WTC11 (cell line): Measurements from ENCODE around the gene STRAP.

Source experiments
- CTCF ChIP-seq: fragments of 200-600 bp; IDR thresholded peaks from 2 replicates; pipeline ENCODE4 v1.8.0; 2022; ENCODE audit warnings: antibody characterized with exemption
- E2F1 ChIP-seq: sonication (generic); formaldehyde crosslinking; IDR thresholded peaks from 2 replicates; pipeline ENCODE4 v1.8.0; 2022; ENCODE audit warnings: mild to moderate bottlenecking, missing genetic modification reagents
- ESRRA ChIP-seq: sonication (generic); formaldehyde crosslinking; IDR thresholded peaks from 2 replicates; pipeline ENCODE4 v1.8.1; 2022; ENCODE audit warnings: mild to moderate bottlenecking, missing genetic modification reagents, borderline replicate concordance
- ETV6 ChIP-seq: sonication (generic); formaldehyde crosslinking; IDR thresholded peaks from 2 replicates; pipeline ENCODE4 v1.8.1; 2022; ENCODE audit warnings: mild to moderate bottlenecking, missing genetic modification reagents
- GABPB1 ChIP-seq: sonication (generic); formaldehyde crosslinking; IDR thresholded peaks from 2 replicates; pipeline ENCODE4 v1.8.1; 2023; ENCODE audit warnings: mild to moderate bottlenecking, missing genetic modification reagents
- RELA ChIP-seq: sonication (generic); formaldehyde crosslinking; IDR thresholded peaks from 2 replicates; pipeline ENCODE4 v1.8.1; 2022; ENCODE audit warnings: missing genetic modification reagents, mild to moderate bottlenecking, borderline replicate concordance
- ZNF263 ChIP-seq: sonication (generic); formaldehyde crosslinking; IDR thresholded peaks from 2 replicates; pipeline ENCODE4 v1.8.1; 2022; ENCODE audit warnings: low read depth, mild to moderate bottlenecking, moderate library complexity, missing genetic modification reagents
- TF ChIP-seq, protein P1 (sequence below): sonication (generic); formaldehyde crosslinking; IDR thresholded peaks from 2 replicates; pipeline ENCODE4 v1.8.1; 2023; ENCODE audit warnings: mild to moderate bottlenecking, missing genetic modification reagents, moderate library complexity

- TF ChIP-seq, protein P1, sequence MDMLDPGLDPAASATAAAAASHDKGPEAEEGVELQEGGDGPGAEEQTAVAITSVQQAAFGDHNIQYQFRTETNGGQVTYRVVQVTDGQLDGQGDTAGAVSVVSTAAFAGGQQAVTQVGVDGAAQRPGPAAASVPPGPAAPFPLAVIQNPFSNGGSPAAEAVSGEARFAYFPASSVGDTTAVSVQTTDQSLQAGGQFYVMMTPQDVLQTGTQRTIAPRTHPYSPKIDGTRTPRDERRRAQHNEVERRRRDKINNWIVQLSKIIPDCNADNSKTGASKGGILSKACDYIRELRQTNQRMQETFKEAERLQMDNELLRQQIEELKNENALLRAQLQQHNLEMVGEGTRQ: no peak
- TF ChIP-seq ESRRA (CRISPR knock-in tag) (no peak), ZNF263 (no peak), RELA (CRISPR knock-in tag) (no peak), CTCF (no peak), E2F1 (no peak), GABPB1 (CRISPR knock-in tag) (no peak), ETV6 (no peak)
Measured at GRCh38 chr12:15886372-15887042, 4.3 kb downstream of the STRAP start.
